GM23338 (cell line): Measurements from ENCODE around the gene GFER. TPM values are rescaled to one million over a fixed set of nuclear protein-coding genes. Genes with fewer than 3 reads are reported as not detected.

Experiments
- ATAC-seq: fragments of 200-7000 bp; cut with Tn5 transposase; 3 replicates; pipeline ENCODE4 v1.9.1; 2020
- DNase-seq: peaks from one replicate; pipeline ENCODE4 v3.0.0-alpha.2; 2015; ENCODE audit warnings: low spot score
- H2AFZ ChIP-seq: fragments of 200-600 bp; sonication (generic); 2 replicates; pipeline ENCODE4 v1.8.0; 2016; ENCODE audit warnings: antibody characterized with exemption, mild to moderate bottlenecking, moderate library complexity
- H3F3A ChIP-seq: fragments of 200-600 bp; sonication (generic); replicated peaks from 2 replicates; pipeline ENCODE4 v1.8.0; 2017; ENCODE audit warnings: antibody characterized with exemption, mixed run types, low read depth
- H3K27ac ChIP-seq: fragments of 200-600 bp; sonication (generic); 2 replicates; pipeline ENCODE4 v1.6.1; 2016; ENCODE audit warnings: low read depth
- H3K27me3 ChIP-seq: fragments of 200-600 bp; sonication (generic); 2 replicates; pipeline ENCODE4 v1.8.0; 2016; ENCODE audit warnings: mild to moderate bottlenecking, mixed run types, moderate library complexity; ENCODE audit not compliant: insufficient read depth
- H3K36me3 ChIP-seq: fragments of 200-600 bp; sonication (generic); 2 replicates; pipeline ENCODE4 v1.8.0; 2016; ENCODE audit warnings: mild to moderate bottlenecking; ENCODE audit not compliant: insufficient read depth
- H3K4me1 ChIP-seq: fragments of 200-600 bp; sonication (generic); 2 replicates; pipeline ENCODE4 v1.8.0; 2016; ENCODE audit warnings: mild to moderate bottlenecking, moderate library complexity; ENCODE audit not compliant: insufficient read depth
- H3K4me2 ChIP-seq: fragments of 200-600 bp; sonication (generic); 2 replicates; pipeline ENCODE4 v1.7.1; 2017; ENCODE audit warnings: mixed run types
- H3K4me3 ChIP-seq: fragments of 200-600 bp; sonication (generic); 2 replicates; pipeline ENCODE4 v1.6.1; 2016; ENCODE audit warnings: mixed run types
- H3K79me2 ChIP-seq: fragments of 200-600 bp; sonication (generic); replicated peaks from 2 replicates; pipeline ENCODE4 v1.8.0; 2017; ENCODE audit warnings: mild to moderate bottlenecking; ENCODE audit not compliant: insufficient read depth
- H3K9me2 ChIP-seq: fragments of 200-600 bp; sonication (generic); 2 replicates; pipeline ENCODE4 v1.8.0; 2017; ENCODE audit not compliant: insufficient read depth
- H4K20me1 ChIP-seq: fragments of 200-600 bp; sonication (generic); replicated peaks from 2 replicates; pipeline ENCODE4 v1.8.0; 2017; ENCODE audit warnings: mild to moderate bottlenecking; ENCODE audit not compliant: insufficient read depth
- H3K27ac Mint-ChIP-seq: 2 replicates; pipeline ENCODE4 v1.8.0; 2020; ENCODE audit warnings: inconsistent platforms, mild to moderate bottlenecking, moderate library complexity, mixed read lengths
- H3K27me3 Mint-ChIP-seq: 3 replicates; pipeline ENCODE4 v1.8.0; 2022; ENCODE audit warnings: low read depth, mild to moderate bottlenecking, moderate library complexity, mixed read lengths, inconsistent platforms; ENCODE audit not compliant: insufficient read depth, poor library complexity
- H3K36me3 Mint-ChIP-seq: 3 replicates; pipeline ENCODE4 v1.8.0; 2021; ENCODE audit warnings: low read depth, mild to moderate bottlenecking, inconsistent platforms, moderate library complexity, mixed read lengths
- H3K4me1 Mint-ChIP-seq: 3 replicates; pipeline ENCODE4 v1.8.0; 2020; ENCODE audit warnings: mild to moderate bottlenecking, inconsistent platforms, mixed read lengths
- H3K4me3 Mint-ChIP-seq: 3 replicates; pipeline ENCODE4 v1.8.0; 2021; ENCODE audit warnings: moderate library complexity, mild to moderate bottlenecking, inconsistent platforms, mixed read lengths
- H3K9me3 Mint-ChIP-seq: 3 replicates; pipeline ENCODE4 v1.8.0; 2020; ENCODE audit warnings: moderate library complexity, mild to moderate bottlenecking, inconsistent platforms, mixed read lengths
- CREB1 ChIP-seq: fragments of 250-450 bp; sonication (Bioruptor Pico); IDR thresholded peaks from 2 replicates; pipeline ENCODE4 v1.5.0; 2020; ENCODE audit warnings: low read depth, mild to moderate bottlenecking, moderate library complexity
- CTCF ChIP-seq, 2 experiments: fragments of 200-600 bp in 1 of 2; sonication (generic) in 1 of 2; conservative IDR thresholded peaks; 2 replicates each; pipeline versions ENCODE4 v1.5.1 to v1.6.1; 2016 to 2017; ENCODE audit warnings: antibody characterized with exemption in 2 of 2, low read depth in 2 of 2, mild to moderate bottlenecking in 2 of 2, moderate library complexity in 1 of 2
- ETS1 ChIP-seq: IDR thresholded peaks from 2 replicates; pipeline ENCODE4 v1.6.1; 2016; ENCODE audit warnings: antibody characterized with exemption
- EZH2 ChIP-seq: fragments of 200-600 bp; sonication (generic); IDR thresholded peaks from one replicate; pipeline ENCODE4 v1.8.0; 2017; ENCODE audit warnings: antibody characterized with exemption, mild to moderate bottlenecking, low read depth; ENCODE audit not compliant: unreplicated experiment
- EZH2phosphoT487 ChIP-seq: fragments of 200-600 bp; sonication (generic); IDR thresholded peaks from one replicate; pipeline ENCODE4 v1.8.1; 2018; ENCODE audit warnings: antibody characterized with exemption; ENCODE audit not compliant: unreplicated experiment
- JUNB ChIP-seq: IDR thresholded peaks from one replicate; pipeline ENCODE4 v1.6.1; 2016; ENCODE audit warnings: antibody characterized with exemption; ENCODE audit not compliant: unreplicated experiment
- NANOG ChIP-seq: IDR thresholded peaks from 2 replicates; pipeline ENCODE4 v1.6.1; 2016; ENCODE audit warnings: antibody characterized with exemption, borderline replicate concordance
- POLR2AphosphoS5 ChIP-seq: IDR thresholded peaks from 2 replicates; pipeline ENCODE4 v1.6.1; 2016; ENCODE audit warnings: antibody characterized with exemption, low read depth
- REST ChIP-seq: IDR thresholded peaks from one replicate; pipeline ENCODE4 v1.6.1; 2018; ENCODE audit warnings: antibody characterized with exemption; ENCODE audit not compliant: unreplicated experiment
- STAT1 ChIP-seq: IDR thresholded peaks from one replicate; pipeline ENCODE4 v1.6.1; 2016; ENCODE audit warnings: antibody characterized with exemption; ENCODE audit not compliant: unreplicated experiment
- ZNF114 ChIP-seq: fragments of 250-450 bp; sonication (Bioruptor Pico); IDR thresholded peaks from 2 replicates; pipeline ENCODE4 v1.5.0; 2020; ENCODE audit warnings: mild to moderate bottlenecking, moderate library complexity
- ZNF331 ChIP-seq: fragments of 250-450 bp; sonication (Bioruptor Pico); IDR thresholded peaks from 2 replicates; pipeline ENCODE4 v1.5.0; 2020; ENCODE audit warnings: low read depth, mild to moderate bottlenecking, moderate library complexity
- ZNF462 ChIP-seq: fragments of 250-450 bp; sonication (Bioruptor Pico); IDR thresholded peaks from 2 replicates; pipeline ENCODE4 v1.5.0; 2020; ENCODE audit warnings: mild to moderate bottlenecking, moderate library complexity
- polyA plus RNA-seq: library from polyadenylated mRNA; unstranded; fragments of >200 nt; fragmentation: Nextera tagmentation; extraction: Ambion mirVana; gene quantifications from 2 replicates; pipeline ENCODE4 v1.2.1, GENCODE V29; 2016
- total RNA-seq: library from RNA; depleted of rRNA; stranded (reverse); fragments of >200 nt; shearing (Covaris generic); gene quantifications from 2 replicates; pipeline ENCODE4 v1.2.3, GENCODE V29; 2014

Gene GFER
- total and polyA plus RNA-seq, 2 experiments from 2014 or later: 40.1 to 64.5 TPM

- no peak overlapping the region for H3K4me2 ChIP-seq
- Mint-ChIP-seq H3K4me1 (peaks cover 23% of the 10 kb centered on the region), H3K27me3 (peaks cover 57% of the 10 kb centered on the region), H3K4me3 (no peak overlapping the region), H3K9me3 (no peaks in the 10 kb centered on the region), H3K27ac (no peak overlapping the region), H3K36me3 (peaks cover 20% of the 10 kb centered on the region)
- H4K20me1 ChIP-seq: no peaks in the 10 kb centered on the region; the same call in 1 of the 2 replicates
- H3K36me3 ChIP-seq: no peaks in the 10 kb centered on the region
- ATAC-seq: no peak
- peaks cover 4% of the 10 kb centered on the region; the same call in 1 of the 2 replicates for H3K79me2 ChIP-seq
- no peak overlapping the region for H3K27ac ChIP-seq
- peaks cover 44% of the 10 kb centered on the region for H3K27me3 ChIP-seq
- H3K4me1 ChIP-seq: peaks cover 16% of the 10 kb centered on the region; the same call in 1 of the 2 replicates
- TF ChIP-seq JUNB (no peak), ETS1 (no peak), NANOG (no peak), CREB1 (CRISPR knock-in tag) (no peak), STAT1 (no peak), EZH2phosphoT487 (no peak), EZH2 (no peak), ZNF114 (no peak), ZNF331 (CRISPR knock-in tag) (no peak), POLR2AphosphoS5 (no peak), REST (no peak), CTCF (conservative IDR thresholded peaks at IDR 0.05; ENCODE audit: low read depth in 2 of 2) (no peak), ZNF462 (no peak)
- no peaks in the 10 kb centered on the region for H3K9me2 ChIP-seq
- H3K4me3 ChIP-seq: no peak overlapping the region
- peaks cover 39% of the 10 kb centered on the region for H3F3A ChIP-seq
- no peak overlapping the region for H2AFZ ChIP-seq
- no peak for DNase-seq
Observed at GRCh38 chr16:1987198-1987597, 3.2 kb downstream of the GFER start.
